GM21786 (cell line): ENCODE data around the gene CMBL.
A peak's percentile ranks its signal among the peaks of the same experiment; 100 is the strongest.
"Not testable (repeated sequence)": the region's sequence is repeated elsewhere in the genome, so short reads cannot be mapped to it uniquely, and the experiment has no call there.

Experiments used
- ATAC-seq: cut with Tn5 transposase; IDR thresholded peaks from one replicate; pipeline ENCODE4 v1.9.1; 2021; ENCODE audit not compliant: unreplicated experiment

Gene CMBL

DNA sequence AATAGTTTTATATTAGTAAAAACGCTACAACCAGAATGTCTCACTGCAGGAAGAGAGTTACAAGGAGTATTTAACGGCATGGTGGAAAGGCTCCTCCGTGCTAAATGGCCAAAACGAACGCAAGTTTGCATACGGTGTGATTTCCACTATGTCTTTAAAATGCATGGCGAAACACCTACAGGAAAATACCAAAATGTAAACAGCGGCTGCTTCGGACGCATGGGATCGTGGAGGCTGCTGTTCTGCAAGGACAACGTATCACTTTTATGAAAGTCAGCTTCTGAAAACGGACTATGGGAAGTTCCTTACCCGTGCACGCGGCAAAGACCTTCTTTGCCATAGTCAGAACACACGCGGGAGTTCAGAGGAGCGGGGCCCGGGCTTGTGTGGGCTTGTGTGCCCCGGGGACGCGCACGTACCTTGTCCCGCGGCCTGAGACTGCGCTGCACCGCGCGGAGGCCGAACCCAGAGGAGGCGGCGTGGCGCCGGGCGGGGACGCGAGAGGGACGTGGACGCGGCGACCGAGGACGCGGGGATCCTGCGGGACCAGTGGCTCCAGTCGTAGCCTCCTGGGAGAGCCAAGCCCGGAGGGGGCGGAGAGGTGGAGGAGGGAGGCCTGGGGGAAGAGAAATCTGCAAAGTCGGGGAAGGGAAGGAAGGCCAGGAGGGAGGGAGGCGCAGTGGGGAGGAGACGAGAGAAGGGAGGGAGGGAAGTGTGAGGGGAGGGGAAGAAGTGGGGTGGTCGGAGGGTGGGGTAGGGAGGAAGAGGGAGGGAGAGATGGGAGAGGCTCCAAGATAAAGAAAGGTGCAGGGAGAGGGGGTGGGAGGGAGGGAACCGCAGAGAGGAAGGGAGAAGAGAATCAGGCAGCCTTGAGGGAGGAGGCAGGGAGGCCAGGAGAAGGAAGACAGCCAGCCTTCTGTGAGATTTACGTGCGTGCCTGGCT lies at the start of gene CMBL:
TSS of gene CMBL (minus strand) at position 697 of the 943 bp plus-strand sequence. CDS start 17,140 bp downstream, outside the sequence.
- ATAC-seq, result peak; percentile 72

DNA sequence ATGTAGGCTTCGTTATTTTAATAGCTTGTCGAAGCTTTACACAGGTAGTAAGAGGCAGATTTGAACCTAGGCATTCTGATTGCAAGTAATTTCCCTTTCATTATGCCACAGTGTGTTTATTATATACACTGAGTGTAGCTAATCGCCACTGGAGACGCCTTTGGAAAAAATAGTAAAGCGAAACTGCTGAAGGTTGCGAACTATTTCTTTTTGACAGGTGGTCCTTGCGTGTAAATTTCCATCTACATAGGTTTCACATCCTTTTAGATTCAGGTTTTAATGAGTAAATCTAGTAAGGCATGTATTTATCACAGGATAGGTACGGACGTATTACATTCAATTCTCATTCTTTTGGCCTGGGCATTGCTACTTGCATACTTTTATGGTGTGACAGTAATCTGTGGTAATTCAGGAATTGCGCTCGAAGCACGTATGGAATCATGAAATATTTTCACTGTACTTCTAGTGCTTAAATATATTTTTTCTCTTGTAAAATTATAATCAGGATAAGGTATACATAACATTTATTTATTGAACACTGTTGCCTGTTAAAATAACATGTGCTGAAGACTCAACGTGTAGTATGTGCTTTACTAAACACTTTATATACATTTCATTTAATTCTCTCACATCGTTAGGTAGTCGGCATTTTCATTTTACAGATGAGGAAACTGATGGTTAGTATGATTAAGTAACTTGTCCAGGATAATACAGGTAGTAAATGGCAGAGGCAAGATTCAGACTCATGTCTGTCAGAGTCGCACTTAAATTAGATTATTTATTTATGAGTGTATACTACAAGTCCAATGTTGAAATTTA lies 47.6 kb upstream of the CMBL start:
- no peak for ATAC-seq

DNA sequence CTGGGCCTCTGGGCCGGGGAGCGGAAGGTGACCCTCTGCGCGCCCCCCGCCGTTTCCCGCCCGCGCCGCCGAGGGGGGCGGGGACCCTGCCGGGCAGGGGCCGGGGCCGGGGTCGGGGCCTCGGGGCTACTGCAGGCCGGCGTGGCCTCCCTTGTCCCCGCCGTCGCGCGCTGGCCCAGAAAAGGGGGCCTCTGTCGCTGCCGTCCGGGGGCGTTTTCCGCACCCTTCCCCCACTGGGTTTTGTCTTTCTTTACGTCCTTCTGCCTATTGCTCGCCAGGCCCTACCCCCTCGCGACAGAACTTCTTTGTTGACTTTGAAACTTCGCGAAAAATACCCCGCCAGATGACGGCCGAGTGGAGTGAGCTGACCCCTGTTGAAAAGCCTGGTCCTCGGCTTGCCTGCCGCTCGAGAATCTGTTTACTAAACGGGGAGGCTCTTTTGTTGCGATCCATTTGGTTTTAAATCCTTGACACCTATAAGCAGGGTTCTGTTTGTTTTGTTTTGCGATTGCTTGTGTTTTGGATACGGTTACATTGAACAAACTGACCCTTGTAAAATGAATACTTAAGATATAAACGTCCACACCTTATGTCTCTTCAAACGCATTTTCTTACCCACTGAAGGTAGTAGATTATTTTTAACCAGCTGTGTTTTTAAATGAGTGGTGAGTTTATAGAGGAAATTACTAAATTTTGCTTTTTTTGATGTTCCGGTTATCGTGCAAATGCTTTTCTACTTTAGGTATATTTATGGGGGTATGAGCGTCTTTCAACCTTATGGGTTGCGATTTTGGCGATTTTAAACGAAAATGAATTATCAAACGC lies 46.6 kb upstream of the CMBL start:
- peak; percentile 26 for ATAC-seq

DNA sequence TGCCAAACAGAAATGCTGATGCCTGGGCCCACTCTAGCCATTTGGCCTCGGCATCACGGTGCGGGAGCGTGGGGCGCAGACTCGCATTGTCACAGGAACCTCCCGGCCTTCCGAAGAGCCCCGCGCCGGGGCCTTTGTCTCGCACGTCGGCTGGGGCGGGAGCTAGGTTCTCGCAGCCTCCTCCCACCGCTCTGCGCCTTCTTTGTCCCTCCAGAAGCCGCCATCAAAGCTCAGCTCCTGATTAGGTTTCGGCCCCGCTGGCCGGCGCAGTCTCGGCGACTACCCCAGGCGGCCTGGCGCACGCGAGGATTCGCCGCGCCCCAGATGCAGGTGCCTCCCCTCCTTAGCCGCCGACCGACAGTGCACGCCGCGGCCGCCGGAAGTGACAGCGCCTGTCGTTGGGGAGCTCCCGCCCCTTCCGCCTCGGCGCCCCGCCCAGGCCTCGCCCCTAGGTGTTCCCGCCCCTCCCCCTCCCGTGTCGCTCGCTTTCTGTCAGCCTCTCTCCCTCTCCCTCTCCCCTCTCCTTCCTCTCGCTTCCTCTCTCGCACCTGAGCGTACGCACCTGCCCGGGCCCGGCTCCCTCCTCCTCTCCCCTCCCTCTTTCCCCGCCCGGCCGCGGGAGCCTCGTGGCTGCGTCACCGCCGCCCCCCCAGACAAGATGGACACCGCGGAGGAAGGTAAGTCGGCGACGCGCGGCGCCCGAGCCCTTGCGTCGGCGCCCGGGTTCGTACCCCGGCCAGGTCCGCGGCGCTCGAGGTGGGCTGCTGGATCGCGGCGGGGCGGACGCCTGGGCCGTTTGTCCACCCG lies 45.7 kb upstream of the CMBL start, which contains the start of gene MARCHF6:
TSS of gene MARCHF6 (plus strand) at position 455 of the 807 bp plus-strand sequence. CDS start at position 659, 204 bp downstream.
- ATAC-seq, result peak; percentile 80

DNA sequence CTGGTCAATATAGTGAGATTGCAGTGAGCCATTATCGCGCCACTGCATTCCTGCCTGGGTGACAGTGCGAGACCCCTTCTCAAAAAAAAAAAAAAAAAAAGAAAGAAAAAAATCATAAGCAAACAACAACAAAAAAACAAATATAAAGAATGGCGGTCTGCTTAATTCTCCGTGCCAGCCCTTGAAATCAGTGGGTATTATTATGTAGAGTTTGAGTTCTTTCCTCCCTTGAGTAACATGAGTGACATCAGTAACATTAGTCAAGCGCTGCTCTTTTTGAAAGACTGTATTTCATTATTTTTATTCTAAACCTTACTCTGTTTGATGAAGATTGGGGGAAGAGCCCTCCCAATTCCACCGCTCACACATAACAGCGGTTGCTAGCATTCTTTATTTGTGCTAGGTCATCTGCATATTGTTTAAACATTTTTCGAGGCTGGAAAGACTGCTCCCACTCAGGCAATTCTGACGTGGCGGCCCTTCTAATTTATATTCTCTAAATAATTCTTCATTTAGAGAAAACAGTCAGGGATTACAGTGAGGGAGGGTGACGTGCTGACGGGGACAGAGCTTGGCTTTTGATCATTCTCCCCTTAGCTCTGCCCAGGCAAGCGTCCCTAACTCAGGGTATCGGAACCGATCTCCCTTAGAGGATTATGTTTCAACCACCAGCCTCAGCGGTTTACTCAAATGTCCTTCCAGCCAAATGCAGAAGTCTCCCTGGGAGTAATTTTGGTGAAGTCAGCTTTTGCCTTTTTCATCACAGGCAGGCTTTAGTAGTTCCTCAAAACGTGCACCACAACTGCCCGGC lies 44.9 kb upstream of the CMBL start:
- ATAC-seq, result peak; percentile 14

DNA sequence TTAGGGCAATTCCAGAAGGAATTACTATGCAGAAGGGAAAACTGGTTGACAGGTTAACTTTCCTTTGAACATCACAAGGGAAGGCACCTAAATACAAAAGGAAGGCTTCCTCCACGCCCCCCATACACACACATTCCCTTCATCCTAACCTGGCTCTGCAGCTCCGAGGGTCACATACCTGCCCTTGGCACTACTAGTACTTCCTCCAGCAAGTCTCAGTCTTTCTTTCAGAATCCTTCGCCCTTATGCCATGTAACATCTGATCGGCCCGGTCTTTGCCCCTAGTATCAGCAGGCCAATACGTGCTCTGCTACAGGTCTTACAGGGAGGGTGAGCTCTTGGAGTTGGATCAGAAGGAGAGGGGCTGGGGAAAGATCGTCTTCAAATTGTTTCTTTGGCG lies 44.2 kb upstream of the CMBL start:
- ATAC-seq, result no peak

DNA sequence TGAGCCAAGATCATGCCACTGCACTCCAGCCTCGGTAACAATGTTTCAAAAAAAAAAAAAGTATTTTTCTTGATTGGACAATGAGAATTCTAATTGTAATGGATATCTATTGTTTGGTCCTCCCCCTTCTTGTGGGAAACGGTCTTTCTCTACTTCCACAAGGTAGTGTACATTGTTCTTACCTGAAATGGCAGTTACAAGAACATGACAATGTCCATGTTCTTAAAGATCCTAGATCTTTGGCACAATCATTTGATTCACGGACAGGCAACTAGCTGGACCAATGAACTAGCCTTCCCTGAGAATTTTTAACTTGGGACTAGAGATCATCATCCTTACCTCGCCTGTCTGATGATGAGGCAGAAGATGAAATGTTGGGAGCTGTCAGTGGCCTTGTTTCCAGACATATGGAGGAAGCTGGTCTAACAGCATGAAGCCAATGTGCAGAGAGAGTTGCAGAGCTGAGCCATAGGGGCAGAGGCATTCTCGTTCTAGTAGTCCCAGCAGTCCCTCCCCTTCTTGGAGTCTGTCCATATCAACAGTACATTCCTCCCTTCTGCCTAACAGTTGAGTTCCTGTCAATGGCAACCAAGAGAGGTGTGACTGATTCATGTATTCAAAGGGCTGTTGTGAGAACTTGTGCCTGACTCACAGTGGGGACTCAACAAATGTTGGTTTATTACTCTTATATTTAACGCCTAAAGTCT lies 43.6 kb upstream of the CMBL start:
- no peak for ATAC-seq

DNA sequence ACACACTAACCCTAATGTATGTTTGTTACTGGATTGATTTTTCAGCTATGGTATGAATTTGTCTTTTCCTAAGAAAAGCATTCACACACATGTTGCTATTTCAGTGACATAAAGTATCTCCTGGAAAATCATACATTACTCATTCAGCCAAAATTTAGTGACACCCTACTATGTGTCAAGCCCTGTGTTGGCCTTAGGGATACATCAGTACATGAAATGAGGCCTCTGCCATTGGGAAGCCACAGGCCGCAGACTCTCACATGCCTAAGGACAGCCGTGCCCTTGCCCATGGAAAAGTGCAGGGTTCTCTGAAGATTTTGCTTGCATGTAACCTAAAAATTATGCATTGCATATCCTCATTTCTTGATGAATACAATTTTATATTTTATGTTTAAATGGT lies 40.6 kb upstream of the CMBL start:
- no peak for ATAC-seq

DNA sequence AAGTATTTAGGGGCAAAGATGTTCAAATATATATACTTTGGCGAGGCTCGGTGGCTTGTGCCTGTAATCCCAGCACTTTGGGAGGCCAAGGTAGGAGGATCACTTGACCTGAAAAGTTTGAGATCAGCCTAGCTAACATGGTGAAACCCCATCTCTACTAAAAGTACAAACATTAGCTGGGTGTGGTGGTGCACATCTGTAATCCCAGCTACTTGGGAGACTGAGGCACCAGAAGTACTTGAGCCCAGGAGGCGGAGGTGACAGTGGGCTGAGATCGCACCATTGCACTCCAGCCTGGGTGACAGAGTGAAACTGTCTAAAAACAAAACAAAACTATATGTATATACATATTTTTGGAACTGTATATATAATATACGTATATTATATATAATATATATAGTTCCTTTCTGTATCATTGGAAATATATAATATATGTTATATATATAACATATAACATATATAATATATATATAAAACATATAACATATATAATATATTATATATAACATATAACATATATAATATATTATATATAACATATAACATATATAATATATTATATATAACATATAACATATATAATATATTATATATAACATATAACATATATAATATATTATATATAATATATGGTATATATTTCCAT lies 36.9 kb upstream of the CMBL start:
- not testable (repeated sequence) for ATAC-seq

DNA sequence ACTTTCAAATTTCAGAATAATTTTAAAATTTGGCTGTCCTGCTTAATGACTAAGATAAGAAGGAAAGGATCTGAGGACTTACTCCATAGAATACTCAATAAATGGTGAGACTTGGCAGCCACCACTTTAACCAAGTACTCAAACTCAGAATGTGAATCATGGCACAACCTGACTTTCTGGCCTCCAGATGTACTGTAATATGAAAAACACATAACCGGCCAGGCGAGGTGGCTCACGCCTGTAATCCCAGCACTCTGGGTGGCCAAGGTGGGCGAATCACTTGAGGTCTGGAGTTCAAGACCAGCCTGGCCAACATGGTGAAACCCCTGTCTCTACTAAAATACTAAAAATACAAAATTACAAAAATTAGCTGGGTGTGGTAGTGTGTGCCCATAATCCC lies 35.8 kb upstream of the CMBL start:
- ATAC-seq, result no peak

DNA sequence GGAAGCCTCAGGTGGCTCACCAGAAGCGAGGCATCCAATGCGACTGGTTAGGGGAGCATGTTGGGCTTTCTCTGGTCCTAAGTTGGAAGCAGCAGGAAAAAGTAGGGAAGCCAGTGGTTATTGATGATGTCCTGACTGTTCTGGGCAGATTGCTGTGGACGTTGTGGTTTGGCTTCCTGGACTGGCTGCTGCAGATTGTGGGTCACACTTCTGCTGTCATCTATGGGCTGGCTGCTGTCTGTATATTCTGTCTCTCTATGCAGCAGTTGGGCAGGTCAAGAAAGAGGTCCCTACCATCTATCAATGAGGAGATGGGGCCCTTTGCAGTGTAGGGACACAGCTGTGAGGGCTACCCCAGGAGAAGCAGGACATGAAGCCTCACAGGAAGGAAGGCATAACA lies 32.3 kb upstream of the CMBL start:
- no peak for ATAC-seq

DNA sequence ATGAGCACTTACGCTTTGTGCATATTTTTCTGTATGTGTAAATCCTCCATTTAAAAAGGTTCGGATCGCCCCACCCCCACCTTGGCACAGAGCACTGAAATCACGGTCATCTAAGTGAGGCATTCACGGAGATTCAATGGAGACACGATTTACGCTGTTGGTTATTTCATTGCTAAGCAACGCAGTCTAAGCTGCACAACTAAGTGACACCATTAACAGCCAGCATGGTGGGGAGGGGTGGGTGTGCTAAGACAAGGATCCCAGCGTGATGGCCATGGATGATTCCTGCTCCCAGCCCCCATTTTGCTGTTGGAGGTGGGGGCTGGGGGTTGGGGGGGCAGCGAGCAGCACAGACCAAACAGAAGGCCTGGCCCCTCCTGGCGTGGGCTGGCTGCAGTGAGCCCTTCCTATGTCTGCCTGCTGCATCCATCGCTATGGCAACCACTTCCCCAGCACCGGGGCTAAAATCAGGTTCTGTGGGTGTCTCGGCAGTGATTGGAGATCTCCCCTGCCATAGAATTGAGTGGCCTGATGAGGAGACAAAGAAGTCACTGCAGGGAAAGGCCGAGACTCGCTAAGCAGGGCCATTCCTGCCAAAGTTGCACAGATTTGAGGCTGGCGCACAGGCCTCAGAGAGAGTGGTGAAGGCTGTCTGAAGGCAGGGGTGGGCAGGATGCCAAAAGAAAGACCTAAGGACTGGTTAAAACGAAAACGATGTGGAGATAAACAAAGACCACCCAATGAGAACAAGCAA lies 31.5 kb upstream of the CMBL start:
- no peak for ATAC-seq

DNA sequence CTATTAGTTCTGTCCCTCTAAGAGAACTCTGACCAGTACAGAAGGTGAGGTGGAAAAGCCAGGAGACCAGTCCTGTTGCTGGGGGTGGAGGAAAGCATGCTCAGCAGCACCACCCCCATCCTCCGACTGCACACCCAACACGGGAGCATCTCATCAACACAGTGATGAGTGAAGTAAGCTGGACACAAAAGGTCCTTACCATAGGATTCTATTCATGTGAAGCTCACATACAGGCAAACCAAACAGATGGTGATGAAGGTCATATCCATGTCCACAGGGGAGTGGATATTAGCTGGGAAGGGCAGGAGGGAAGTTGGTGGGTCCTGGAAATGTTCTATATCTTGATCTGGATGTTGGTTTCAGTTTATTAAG lies 31.0 kb upstream of the CMBL start:
- ATAC-seq, result no peak

DNA sequence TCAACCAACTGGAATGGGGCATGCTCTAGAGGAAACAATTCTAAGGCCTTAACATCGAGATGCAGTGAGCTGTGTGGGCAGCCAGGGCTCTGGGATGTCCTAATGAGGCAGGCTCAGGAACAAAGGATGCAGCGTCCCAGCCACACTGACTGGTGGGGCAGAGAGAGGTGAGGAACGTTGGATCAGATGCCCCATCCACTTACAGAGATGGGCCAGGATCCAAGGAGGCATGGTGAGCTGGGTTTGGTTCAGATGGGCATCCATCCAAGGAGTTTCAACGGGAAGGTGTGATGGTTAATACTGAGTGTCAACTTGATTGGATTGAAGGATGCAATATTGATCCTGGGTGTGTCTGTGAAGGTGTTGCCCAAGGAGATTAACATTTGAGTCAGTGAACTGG lies 30.3 kb upstream of the CMBL start:
- ATAC-seq, result no peak

DNA sequence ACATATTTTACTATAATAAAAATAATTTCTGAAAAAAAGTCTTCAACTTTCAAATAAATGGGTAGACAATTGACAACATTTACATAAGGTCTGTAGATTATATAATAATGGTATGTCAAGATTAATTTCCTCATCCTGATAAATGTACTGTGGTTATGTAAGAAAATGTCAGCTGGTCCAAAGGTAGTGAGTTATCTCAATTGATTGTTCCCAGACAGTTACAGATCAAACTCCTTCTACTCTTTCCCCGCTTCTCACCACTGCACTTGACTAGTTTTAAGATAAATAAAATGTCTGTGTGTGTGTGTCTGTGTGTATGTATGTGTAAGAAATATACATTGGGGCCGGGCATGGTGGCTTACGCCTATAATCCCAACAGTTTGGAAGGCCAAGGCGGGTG lies 29.4 kb upstream of the CMBL start:
- no peak for ATAC-seq

DNA sequence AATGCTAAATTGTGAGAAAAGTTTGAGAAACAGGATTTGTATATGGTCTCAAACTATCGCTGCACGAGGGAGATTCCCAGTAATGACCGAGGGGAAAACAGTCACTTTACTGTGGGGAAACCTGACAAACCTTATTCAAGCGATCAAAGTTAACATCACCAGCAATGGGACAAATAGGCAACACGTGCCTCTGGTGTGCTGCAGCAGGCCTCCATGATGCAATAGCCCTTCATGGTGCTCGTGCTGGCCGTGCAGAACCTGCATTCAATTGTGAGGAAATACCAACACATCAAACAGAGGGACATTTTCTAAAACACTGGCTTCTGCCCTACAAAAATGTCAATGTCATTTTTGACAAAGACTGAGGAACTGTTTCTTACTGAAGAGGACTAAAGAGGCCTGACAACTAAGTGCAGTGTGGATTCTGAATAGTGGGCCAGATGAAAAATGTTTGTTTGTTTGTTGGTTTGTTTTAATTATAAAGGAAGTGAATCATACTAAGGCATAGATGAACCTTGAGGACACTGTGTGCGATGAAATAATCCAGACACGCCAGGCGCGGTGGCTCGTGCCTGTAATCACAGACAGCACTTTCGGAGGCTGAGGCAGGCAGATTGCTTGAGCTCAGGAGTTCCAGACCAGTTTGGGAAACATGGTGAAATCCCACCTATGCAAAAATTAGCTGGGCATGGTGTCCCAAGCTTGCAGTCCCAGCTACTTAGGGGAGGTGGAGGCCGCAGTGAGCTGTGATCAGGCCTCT lies 28.2 kb upstream of the CMBL start:
- no peak for ATAC-seq

DNA sequence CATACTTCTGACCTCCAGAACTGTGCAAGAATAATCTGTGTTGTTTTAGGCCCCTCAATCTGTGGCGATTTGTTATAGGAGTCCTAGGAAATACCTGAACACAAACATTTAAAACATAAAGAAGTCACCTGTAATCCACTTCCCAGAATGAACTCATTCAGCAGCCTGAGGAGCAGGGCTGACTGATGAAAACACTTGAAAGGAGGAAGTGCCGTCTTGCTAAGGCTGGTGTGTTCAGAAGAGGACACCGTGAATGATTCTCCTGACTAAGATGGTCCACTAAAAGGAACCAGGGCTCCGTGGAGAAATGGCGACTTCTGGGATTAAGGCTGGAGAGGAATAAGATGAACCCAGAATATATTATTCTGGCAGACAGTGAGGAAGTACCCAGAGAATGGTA lies 27.1 kb upstream of the CMBL start:
- no peak for ATAC-seq
